ENCODE data around the gene STAT3.
"Not testable (repeated sequence)": the region's sequence is repeated elsewhere in the genome, so short reads cannot be mapped to it uniquely, and the experiment has no call there.

Gene STAT3

DNA sequence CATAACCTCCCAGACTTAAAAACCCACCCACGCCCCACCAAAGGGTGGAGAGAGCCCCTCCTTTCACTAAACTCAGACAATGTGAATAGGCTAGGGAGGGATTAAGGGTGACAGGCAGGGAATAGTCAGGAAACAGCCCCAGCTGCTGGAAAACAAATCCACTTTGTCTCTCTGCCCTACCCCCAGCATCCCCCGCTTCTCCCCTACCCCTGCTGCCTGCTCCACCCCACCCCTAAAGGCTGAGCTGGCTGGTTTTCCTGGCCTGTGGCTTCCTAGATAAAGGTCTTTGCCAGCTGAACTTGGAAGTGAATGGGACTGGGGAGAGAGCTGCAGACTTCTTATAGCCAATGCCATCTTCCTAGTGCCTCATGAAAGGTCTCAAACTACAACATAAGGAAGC is 19.8 kb upstream of the STAT3 start:
- no peak for DNase-seq

DNA sequence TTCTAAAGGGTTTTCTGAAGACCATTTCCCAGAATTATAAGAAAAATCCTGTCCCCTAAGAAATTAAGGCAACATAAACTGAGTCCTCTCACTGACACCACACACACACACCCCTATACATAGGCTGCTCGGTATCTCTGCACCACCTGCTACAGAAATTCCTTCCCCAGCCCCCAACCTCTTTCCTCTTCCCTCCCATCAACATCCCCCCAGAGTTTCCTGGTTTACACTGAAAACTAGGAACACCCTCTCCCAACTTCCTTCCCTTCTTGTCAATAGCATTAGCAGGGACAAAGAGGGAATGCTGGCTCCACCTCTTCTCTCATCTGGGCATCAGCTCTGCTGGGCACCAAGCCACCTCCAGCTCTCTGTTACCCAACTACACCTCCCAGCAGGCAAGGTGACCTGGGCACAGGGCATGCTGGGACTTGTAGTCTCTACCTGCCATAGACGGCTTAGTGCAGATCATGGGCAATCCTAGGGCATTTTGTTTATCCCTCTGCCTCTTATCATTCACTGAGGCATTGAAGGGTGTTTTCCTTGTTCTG is 19.1 kb upstream of the STAT3 start:
- no peak for DNase-seq

DNA sequence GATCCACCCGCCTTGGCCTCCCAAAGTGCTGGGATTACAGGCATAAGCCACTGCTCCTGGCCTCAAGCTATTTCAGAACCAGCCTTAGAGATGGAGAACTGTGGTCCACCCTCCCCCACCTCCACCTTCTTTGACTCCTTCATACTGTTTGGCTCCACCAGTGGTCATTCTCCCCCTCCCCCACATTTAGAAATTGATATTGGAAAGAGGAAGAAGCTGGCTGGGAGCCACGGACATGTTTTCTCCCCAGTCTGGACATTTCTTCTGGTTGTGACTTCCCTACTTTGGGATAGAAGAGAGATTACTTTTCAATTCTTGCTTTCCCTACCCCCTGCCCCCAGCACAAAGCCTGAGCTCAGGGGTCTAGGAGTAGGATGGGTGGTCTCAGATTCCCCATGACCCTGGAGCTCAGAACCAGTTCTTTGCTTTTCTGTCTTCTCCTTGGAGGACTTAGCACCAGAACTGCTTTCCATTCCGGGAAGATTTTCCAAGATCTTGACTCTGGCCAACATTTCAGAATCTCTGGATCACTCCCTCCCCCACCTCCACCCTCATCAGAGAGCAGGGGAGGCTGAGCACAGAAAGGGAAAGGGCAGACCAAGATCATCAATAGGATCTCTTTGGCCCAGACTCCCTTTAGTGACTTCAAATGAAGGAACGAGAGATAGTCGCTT is 18.5 kb upstream of the STAT3 start:
- DNase-seq, result no peak

- no peak for DNase-seq
Observed at GRCh38 chr17:42405963-42406495, 17.8 kb upstream of the STAT3 start.

DNA sequence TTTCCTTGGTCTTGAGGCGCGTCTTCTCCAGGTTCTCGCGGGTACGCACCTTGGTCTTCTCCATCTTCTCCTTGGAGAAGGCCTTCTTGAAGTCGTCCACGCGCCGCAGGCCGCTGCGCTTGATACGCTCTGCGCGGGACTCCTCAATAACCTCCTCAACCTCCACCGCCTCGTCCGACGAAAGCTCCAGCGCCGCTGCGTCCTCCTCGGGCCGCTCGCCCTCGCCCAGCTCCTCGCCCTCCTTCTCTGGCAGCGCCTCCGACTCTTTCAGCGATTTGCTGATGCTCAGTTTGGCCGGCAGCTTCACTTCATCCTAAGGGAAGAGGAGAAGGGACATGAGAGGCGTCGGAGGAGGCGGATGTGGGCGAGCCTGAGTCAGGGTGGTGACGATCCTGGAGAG is 16.8 kb upstream of the STAT3 start:
- no peak for DNase-seq

- DNase-seq, result no peak
Observed at GRCh38 chr17:42404326-42405055, 16.2 kb upstream of the STAT3 start.

- DNase-seq, result no peak
Observed at GRCh38 chr17:42403150-42403549, 14.9 kb upstream of the STAT3 start.

DNA sequence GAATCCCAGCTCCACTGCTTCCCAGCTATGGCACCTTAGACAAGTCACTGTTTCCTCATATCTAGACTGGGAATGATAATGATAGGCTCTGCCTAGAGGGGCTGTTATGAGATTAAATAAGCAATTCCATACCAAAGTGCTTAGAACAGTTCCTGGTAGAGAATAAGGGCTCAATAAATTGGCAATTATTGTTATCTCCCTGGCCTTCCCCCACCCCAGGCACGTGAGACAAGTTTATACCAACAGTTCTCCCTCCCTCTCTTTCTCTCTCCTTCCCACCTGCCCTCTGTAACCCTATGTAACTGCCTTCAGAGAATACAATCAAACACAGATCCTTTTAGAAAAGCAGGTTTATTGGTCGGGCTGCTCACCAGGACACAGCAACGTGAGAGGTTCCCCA is 13.9 kb upstream of the STAT3 start:
- DNase-seq, result no peak

DNA sequence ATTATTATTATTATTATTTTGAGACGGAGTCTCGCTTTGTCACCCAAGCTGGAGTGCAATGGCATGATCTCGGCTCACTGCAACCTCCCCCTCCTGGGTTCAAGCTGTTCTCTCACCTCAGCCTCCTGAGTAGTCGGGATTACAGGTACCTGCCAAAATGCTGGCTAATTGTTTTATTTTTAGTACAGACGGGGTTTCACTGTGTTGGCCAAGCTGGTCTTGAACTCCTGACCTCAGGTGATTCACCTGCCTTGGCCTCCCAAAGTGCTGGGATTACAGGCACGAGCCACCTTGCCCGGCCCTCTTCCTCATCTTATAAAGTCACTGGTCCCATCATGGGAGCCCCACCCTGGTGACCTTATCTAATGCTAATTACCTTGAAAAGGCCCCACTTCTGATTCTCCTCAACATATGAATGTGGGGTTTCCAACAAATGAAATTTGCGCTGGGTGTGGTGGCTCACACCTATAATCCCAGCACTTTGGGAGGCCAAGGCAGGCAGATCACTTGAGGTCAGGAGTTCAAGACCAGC is 12.7 kb upstream of the STAT3 start:
- not testable (repeated sequence) for DNase-seq

DNA sequence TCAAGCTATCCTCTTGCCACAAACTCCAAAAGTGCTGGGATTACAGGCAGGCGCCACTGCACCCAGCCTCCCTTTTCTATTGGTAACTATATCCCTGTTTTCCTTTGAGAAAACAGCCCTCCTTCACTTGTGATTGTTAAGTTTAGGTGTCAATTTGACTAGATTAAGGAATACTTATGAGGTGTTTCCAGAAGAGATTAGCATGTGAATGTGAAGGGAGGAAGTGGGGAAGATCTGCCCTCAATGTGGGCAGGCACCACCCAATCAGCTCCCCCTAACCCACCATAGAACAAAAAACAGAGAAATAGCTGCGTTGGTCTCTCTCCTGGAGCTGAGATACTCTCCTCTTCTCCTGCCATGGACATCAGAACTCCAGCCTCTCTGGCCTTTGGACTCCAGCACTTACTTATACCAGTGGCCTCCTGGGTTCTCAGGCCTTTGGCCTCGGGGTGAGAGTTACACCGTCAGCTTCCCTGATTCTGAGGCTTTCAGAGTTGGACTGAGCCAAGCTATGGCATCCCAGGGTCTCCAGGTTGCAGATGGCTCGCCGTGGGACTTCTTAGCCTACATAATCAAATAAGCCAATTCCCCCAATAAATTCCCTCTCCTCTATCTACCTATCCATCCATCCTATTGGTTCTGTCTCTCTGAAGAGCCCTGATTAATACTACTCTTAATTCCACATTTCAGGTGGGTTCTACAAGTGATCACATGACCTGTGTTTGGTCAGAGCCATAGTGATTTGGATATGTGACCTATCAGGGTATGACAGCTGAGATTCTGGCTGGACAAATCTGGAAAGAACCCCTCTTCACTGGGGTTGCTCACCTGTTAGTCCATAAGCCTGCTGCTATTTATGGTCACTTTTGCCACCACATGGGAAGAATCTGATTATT is 12.0 kb upstream of the STAT3 start:
- DNase-seq, result no peak

- DNase-seq, result no peak
Observed at GRCh38 chr17:42399121-42399520, 10.9 kb upstream of the STAT3 start.

GRCh38 chr17:42395601-42396000 is 7.4 kb upstream of the STAT3 start:
- DNase-seq, result not testable (repeated sequence)

GRCh38 chr17:42394838-42395237 is 6.6 kb upstream of the STAT3 start:
- no peak for DNase-seq

GRCh38 chr17:42392692-42393415 is 4.6 kb upstream of the STAT3 start:
- no peak for DNase-seq

DNA sequence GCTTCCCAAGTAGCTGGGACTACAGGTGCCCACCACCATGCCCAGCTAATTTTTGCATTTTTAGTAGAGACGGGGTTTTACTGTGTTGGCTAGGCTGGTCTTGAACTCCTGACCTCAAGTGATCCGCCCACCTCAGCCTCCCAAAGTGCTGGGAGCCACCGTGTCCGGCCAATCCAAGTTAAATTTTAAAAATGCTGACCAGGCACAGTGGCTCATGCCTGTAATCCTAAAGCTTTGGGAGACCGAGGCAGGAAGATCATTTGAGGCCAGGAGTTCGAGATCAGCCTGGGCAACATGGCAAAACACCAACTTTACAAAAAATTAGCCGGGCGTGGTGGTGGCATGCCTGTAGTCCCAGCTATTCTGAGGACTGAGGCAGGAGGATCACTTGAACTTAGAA is 3.2 kb upstream of the STAT3 start:
- not testable (repeated sequence) for DNase-seq

GRCh38 chr17:42389899-42390298 is 1.7 kb upstream of the STAT3 start:
- no peak for DNase-seq

DNA sequence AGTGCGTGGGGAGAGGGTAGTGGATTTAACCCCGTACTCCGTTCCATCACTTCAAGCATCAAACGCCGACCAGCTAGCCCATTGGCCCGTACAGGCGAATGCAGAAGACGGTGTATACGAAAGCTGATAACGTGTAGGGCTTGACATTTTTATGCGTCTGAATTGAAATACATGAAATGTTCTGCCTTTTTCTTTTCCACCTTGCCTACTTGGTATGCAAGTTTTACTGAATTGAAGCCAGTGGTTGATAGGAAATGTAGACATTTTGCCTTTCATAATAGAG is 834 bp upstream of the STAT3 start:
- no peak for DNase-seq

GRCh38 chr17:42387661-42388380 is 421 bp downstream of the STAT3 start:
- no peak for DNase-seq

- DNase-seq, result no peak
Observed at GRCh38 chr17:42386777-42387657, 1.2 kb downstream of the STAT3 start.

GRCh38 chr17:42381898-42382297 is 6.3 kb downstream of the STAT3 start:
- no peak for DNase-seq

DNA sequence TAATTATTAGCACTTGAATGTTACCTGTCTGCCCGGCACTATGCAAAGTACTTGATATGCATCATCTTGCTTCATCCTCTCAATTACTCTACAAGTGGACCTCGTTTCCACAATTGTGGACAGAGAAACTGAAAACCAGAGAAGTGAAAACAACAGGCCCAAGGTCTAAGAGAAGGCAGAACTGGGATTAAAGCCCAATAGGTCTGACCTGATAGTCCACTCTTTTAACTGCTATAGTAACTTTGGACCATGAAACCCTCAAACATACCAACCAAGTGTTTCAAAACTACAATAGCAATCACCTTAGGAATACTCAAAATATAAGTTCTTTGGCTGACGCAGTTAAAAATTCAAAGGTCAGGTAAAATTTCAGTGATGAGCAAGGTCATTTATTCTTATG is 7.3 kb downstream of the STAT3 start:
- DNase-seq, result no peak

All from NCI-H1048 (cell line).